ENCODE measurements around the gene TMPRSS4.

GRCh38 chr11:118065384-118065783, 11.5 kb upstream of the TMPRSS4 start:
- no peak for TF ChIP-seq CTCF (IDR thresholded peaks at IDR 0.05; ENCODE audit: low read depth, low read length, missing input control)
- no peak for TF ChIP-seq RAD21 (IDR thresholded peaks at IDR 0.05)
- no peak for TF ChIP-seq GABPA (IDR thresholded peaks at IDR 0.05 in 1 of 2, conservative IDR thresholded peaks at IDR 0.05 in 1 of 2)
- no peak for TF ChIP-seq ZBTB33 (IDR thresholded peaks at IDR 0.05)
- TF ChIP-seq ATF3 (IDR thresholded peaks at IDR 0.05) = no peak
- no peak for TF ChIP-seq RXRA (IDR thresholded peaks at IDR 0.05)
- TF ChIP-seq JUND (IDR thresholded peaks at IDR 0.05) = no peak
- no peak for TF ChIP-seq FOXA1 (IDR thresholded peaks at IDR 0.05)
- TF ChIP-seq MAX (IDR thresholded peaks at IDR 0.05) = no peak
